ENCODE measurements around the gene CHCHD6.

CHCHD6 gene

GRCh38 chr3:126895178-126896066, 191.4 kb downstream of the CHCHD6 start:
- no peak for DNase-seq (ENCODE audit: low read depth in 2 of 2)

- no peak for DNase-seq (ENCODE audit: low read depth in 2 of 2)
Observed at GRCh38 chr3:126896067-126896441, 192.0 kb downstream of the CHCHD6 start.

GRCh38 chr3:126896968-126897367, 192.9 kb downstream of the CHCHD6 start:
- no peak for DNase-seq (ENCODE audit: low read depth in 2 of 2)

DNA sequence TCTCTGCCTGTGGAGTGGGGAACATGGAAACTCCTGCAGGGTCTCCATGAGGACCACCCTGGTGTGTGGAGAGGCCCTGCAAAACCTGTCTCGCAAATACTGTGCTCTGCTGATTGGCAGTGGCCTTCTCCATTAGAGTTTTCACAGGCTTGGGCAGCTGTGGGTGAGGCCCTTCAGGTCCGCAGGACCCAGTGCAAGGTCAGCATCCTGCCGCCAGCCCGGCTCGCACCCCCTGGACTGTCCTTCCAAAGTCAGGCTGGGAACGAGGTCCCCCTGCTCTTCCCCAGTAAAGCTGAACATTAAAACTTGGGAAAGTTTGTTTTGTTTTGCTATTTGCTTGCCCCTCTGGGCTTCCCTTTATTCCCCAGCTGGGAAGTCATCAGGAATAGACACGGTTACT, 193.9 kb downstream of the CHCHD6 start:
- no peak for DNase-seq (ENCODE audit: low read depth in 2 of 2)

GRCh38 chr3:126900859-126901540, 197.0 kb downstream of the CHCHD6 start:
- no peak for DNase-seq (ENCODE audit: low read depth in 2 of 2)

DNA sequence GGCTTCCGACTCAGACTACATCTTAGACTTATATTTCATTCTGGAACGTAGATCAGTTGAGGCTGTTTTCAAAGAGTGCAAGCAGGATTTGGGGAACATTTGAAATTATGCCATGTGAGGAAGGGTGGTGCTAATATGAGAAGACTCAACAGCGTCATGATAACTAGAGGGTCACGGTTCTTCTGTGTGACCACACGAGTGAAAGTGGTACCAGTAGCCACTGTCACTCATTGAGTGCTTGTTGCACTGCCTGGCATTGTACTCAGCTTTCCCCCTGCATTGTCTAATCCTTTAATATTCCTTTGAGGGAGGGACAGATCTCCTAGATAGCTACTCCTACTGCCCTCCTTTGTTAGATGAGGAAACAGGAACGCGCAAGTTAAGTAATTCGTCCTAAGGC, 197.6 kb downstream of the CHCHD6 start:
- DNase-seq (ENCODE audit: low read depth in 2 of 2), result no peak

DNA sequence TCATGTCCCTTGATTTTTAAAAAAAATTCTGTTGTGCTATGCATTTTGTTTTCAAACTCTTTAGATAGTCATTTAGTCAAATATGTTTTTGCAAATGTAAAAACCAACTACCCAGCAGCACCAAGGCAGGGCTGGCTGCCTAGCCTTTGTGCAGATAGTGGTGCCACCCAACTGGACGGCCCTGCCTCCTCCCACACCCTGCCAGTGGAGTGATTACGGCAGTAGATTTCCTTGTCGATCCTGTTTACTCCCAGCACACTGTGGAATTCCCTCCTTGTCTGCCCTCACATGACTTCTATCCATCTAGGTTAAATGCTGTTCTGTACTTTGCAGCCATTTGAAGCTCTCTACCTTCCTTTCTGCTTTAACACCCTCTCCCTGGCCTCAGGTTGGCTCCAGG, 199.5 kb downstream of the CHCHD6 start:
- DNase-seq (ENCODE audit: low read depth in 2 of 2), result no peak

DNA sequence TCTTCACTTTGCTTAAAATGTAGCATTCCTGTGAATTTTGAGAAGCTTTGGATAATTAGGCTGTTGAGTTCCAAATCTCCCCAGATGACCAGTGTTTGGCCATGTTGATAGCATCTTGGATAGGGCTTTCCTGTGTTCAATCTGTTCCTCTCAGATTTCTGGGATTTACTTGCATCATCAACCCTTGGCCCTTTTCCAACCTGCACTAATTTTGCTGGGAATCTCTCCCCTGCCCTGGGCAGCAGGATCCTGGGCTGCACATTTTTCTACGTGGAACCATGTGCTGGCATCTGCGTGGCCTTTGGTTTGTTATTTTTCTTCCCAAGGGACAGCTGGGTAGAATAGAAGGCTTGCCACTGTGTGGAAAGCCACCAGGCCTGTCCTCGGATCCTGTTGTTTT, 203.5 kb downstream of the CHCHD6 start:
- no peak for DNase-seq (ENCODE audit: low read depth in 2 of 2)

DNA sequence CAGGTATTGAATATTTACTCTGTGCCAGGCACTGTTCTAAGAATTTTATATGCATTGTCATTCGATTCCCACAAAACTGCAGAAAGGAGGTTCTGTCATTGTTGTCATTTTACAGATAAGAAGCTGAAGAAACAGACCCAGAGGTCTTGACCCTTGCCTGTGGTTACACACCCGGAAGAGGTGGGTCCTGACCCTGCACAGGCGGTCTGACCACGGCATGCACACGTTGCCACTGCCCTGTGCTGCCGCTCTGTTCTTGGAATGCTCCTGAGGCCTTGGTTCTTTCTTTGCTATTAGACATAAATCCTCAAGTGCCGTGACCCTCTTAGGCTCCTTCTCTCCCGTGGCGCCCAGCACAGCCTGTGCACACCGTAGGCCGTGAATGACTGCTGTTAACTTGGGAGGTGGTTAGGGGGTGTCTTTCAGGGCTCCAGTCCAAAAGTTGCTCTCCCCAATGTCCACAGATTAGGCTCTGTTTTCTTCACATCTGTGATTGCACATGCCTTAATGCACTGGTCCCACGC, 204.8 kb downstream of the CHCHD6 start:
- DNase-seq (ENCODE audit: low read depth in 2 of 2), result no peak

GRCh38 chr3:126910231-126910630, 206.2 kb downstream of the CHCHD6 start:
- no peak for DNase-seq (ENCODE audit: low read depth in 2 of 2)

GRCh38 chr3:126911162-126912026, 207.4 kb downstream of the CHCHD6 start:
- DNase-seq (ENCODE audit: low read depth in 2 of 2), result no peak

GRCh38 chr3:126912027-126912422, 208.0 kb downstream of the CHCHD6 start:
- DNase-seq (ENCODE audit: low read depth in 2 of 2), result no peak

DNA sequence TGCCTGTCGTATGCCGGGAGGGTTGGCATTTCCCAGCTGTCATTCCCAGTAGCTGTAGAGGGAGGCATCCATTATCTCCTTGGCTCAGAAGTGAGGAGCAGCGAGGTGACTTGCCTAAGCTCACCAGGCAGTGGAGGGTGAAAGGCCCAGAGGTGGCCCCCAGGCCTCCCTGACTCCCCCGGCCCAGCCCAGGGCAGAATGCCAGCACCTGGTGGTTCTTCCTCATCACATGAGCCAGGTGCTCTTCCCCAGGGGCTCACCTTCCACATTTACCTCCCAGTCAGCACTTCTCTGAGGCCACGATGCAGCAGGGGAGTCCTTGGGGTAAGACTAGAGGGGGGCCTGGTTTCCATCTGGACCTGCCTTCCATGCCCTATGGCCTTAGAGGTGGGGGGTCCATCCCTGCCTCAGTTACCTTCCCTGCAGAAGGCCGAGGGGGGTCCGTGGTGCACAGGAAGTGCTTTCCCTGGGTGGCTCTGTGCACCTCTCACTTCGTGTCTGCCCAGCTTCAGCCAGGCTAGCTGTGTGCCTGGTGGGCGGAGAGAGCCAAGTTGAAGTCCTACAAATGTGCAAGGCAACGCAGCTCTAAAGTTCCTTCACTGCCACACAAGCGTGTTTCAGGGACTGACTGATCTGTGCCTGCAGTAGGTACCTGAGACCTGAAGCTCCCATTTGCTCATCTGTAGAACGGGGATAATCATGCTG, 208.6 kb downstream of the CHCHD6 start:
- no peak for DNase-seq (ENCODE audit: low read depth in 2 of 2)

GRCh38 chr3:126913524-126913923, 209.5 kb downstream of the CHCHD6 start:
- no peak for DNase-seq (ENCODE audit: low read depth in 2 of 2)

DNA sequence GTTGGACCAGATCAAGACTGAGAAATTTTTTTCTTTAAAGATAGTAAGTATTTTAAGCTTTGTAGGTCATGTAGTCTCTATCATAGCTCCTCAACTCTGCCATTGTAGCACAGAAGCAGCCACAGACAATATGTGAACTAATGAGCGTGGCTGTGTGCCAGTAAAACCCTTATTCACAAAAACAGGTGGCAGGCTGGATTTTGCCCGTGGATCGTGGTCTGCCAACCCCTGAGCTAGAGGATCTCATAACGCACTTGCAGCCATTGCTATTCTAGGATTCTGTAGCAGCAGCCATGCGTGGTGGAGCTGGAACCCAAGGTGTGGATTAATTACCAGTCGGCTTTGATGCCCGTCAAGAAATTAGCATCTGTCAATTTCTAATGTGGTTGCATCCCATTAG, 210.2 kb downstream of the CHCHD6 start:
- no peak for DNase-seq (ENCODE audit: low read depth in 2 of 2)

- DNase-seq (ENCODE audit: low read depth in 2 of 2), result no peak
Observed at GRCh38 chr3:126915015-126915414, 211.0 kb downstream of the CHCHD6 start.

- DNase-seq (ENCODE audit: low read depth in 2 of 2), result no peak
Observed at GRCh38 chr3:126916546-126916945, 212.5 kb downstream of the CHCHD6 start.

DNA sequence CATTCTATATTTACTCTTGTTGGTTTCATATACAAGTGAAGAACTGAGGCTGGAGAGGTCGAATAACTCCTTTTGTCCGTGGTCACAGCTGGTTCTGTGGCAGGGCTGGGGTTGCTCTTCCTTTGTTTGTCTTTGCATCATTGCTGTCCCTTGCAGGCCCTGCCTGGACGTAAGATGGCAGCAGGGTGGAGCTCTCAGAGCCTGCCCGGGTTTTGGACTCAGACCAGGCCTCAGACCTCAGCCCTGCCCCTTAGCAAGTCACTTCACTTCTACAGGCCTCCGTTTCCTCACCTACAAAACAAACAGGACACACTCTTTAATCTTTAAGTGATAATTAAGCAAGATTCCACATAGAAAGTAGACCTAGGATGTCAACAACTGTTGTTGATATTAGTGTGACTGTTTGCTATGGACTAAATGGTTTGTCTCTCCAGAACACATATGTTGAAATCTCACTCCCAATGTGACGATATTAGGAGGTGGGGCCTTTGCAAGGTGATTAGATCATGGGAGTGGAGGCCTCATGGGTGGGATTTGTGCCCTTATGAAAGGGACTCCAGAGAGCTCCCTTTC, 213.3 kb downstream of the CHCHD6 start:
- no peak for DNase-seq (ENCODE audit: low read depth in 2 of 2)

- DNase-seq (ENCODE audit: low read depth in 2 of 2), result no peak
Observed at GRCh38 chr3:126918355-126918821, 214.3 kb downstream of the CHCHD6 start.

GRCh38 chr3:126921085-126921824, 217.2 kb downstream of the CHCHD6 start:
- no peak for DNase-seq (ENCODE audit: low read depth in 2 of 2)
